Muscle layer of duodenum (tissue), 2 donors: ENCODE results near the gene TFPI.
A peak's percentile ranks its signal among the peaks of the same experiment; 100 is the strongest.

Source experiments
- H3K27ac ChIP-seq: one replicate; pipeline ENCODE4 v1.7.0; 2013; ENCODE audit warnings: mild to moderate bottlenecking, low read length
- H3K27me3 ChIP-seq: one replicate; pipeline ENCODE4 v1.7.0; 2013; ENCODE audit warnings: low read depth, mild to moderate bottlenecking, control low read depth, low read length
- H3K36me3 ChIP-seq, 2 donors: one replicate each; pipeline ENCODE4 v1.7.0; 2013; ENCODE audit warnings: low read length in 2 of 2, control low read depth in 1 of 2, mild to moderate bottlenecking in 1 of 2; ENCODE audit not compliant: insufficient read depth in 2 of 2, control insufficient read depth in 1 of 2
- H3K4me1 ChIP-seq, 2 donors: one replicate each; pipeline ENCODE4 v1.7.0; 2013; ENCODE audit warnings: low read length in 2 of 2, mild to moderate bottlenecking in 2 of 2, control low read depth in 1 of 2, moderate library complexity in 1 of 2; ENCODE audit not compliant: insufficient read depth in 2 of 2, control insufficient read depth in 1 of 2
- H3K4me3 ChIP-seq, 2 donors: one replicate each; pipeline ENCODE4 v1.7.0; 2013; ENCODE audit warnings: low read length in 2 of 2, low read depth in 1 of 2, mild to moderate bottlenecking in 1 of 2
- H3K9me3 ChIP-seq, 2 donors: one replicate each; pipeline ENCODE4 v1.7.0; 2013; ENCODE audit warnings: low read length in 2 of 2, control low read depth in 1 of 2, mild to moderate bottlenecking in 1 of 2; ENCODE audit not compliant: control insufficient read depth in 1 of 2
- donor health status: healthy.

The TFPI gene

DNA sequence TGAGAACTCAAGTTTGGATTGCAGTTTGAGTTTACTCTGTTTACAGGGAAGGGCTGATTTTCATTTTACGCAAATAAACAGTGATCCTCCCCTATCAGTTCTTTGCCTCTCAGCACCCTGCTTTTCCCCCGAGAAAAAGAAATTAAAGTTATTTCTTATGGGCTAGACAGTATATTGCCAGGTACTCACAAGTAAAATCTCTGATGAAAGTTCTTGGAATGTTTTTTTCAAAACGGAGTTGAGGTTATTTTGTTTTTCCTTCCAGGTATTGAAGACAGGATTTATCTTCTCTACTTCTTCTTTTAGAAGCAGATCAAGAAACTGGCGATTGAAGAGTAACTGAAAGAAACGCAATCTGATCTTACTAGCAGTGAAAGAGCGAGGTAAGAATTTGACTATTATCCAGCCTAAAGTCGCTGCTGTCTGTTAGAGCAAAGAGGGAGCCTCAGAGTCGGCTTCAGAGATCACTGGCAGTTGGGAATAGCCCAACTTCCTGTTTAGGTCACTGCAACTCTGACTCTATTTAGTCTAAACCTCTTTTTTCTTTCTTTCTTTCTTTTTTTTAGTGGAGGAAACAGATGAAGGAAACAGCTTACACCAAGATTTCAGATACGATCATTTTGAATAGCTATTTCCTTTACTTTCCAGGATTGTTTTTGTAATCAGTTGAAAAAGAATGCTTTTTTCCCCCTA, at the start of gene TFPI:
Gene TFPI, minus strand, starts transcription at position 425 of the 693 bp plus-strand sequence. CDS start 50,667 bp downstream, outside the sequence.
- Histone ChIP-seq H3K4me1 (peaks cover 3% of the 10 kb centered on the region in 2 donors), H3K4me3 (peak within 1 kb of the TSS; percentile 58 to 80), H3K27me3 (no peaks in the 10 kb centered on the region), H3K36me3 (no peaks in the 10 kb centered on the region), H3K9me3 (no peaks in the 10 kb centered on the region), H3K27ac (peak within 1 kb of the TSS; percentile 88)

GRCh38 chr2:187594801-187595200, 40.6 kb upstream of the TFPI start:
- Histone ChIP-seq H3K9me3 (no peaks in the 10 kb centered on the region), H3K27me3 (no peaks in the 10 kb centered on the region), H3K27ac (no peak overlapping the region), H3K4me1 (no peaks in the 10 kb centered on the region), H3K36me3 (no peaks in the 10 kb centered on the region), H3K4me3 (no peak overlapping the region)

- Histone ChIP-seq H3K4me3 (no peak overlapping the region), H3K36me3 (no peaks in the 10 kb centered on the region), H3K27me3 (no peaks in the 10 kb centered on the region), H3K9me3 (no peaks in the 10 kb centered on the region), H3K4me1 (no peaks in the 10 kb centered on the region), H3K27ac (no peak overlapping the region)
Measured at GRCh38 chr2:187593697-187594096, 39.5 kb upstream of the TFPI start.

- Histone ChIP-seq H3K4me3 (no peak overlapping the region), H3K36me3 (no peaks in the 10 kb centered on the region), H3K9me3 (no peaks in the 10 kb centered on the region), H3K4me1 (no peaks in the 10 kb centered on the region), H3K27ac (no peak overlapping the region), H3K27me3 (no peaks in the 10 kb centered on the region)
Measured at GRCh38 chr2:187593098-187593497, 38.9 kb upstream of the TFPI start.

- H3K4me1 ChIP-seq = no peaks in the 10 kb centered on the region
- no peaks in the 10 kb centered on the region for H3K36me3 ChIP-seq
- no peaks in the 10 kb centered on the region for H3K9me3 ChIP-seq
- no peak overlapping the region for H3K4me3 ChIP-seq
- no peaks in the 10 kb centered on the region for H3K27me3 ChIP-seq
- no peak overlapping the region for H3K27ac ChIP-seq
Measured at GRCh38 chr2:187590175-187590574, 35.9 kb upstream of the TFPI start.

- H3K27ac ChIP-seq = no peak overlapping the region
Measured at GRCh38 chr2:187586011-187586641, 31.9 kb upstream of the TFPI start.

GRCh38 chr2:187581125-187581896, 27.1 kb upstream of the TFPI start:
- Histone ChIP-seq H3K27me3 (no peaks in the 10 kb centered on the region), H3K36me3 (no peaks in the 10 kb centered on the region), H3K27ac (peak overlapping the region; percentile 45), H3K4me1 (peaks cover 0 to 5% of the 10 kb centered on the region in 2 donors), H3K4me3 (peak overlapping the region; percentile 44 to 60), H3K9me3 (no peaks in the 10 kb centered on the region)

More at GRCh38 chr2:187586011-187586641, 31.9 kb upstream of the TFPI start:
- Histone ChIP-seq H3K4me1 (peaks cover 0 to 5% of the 10 kb centered on the region in 2 donors), H3K9me3 (no peaks in the 10 kb centered on the region), H3K36me3 (no peaks in the 10 kb centered on the region), H3K27me3 (no peaks in the 10 kb centered on the region), H3K4me3 (no peak overlapping the region)

DNA sequence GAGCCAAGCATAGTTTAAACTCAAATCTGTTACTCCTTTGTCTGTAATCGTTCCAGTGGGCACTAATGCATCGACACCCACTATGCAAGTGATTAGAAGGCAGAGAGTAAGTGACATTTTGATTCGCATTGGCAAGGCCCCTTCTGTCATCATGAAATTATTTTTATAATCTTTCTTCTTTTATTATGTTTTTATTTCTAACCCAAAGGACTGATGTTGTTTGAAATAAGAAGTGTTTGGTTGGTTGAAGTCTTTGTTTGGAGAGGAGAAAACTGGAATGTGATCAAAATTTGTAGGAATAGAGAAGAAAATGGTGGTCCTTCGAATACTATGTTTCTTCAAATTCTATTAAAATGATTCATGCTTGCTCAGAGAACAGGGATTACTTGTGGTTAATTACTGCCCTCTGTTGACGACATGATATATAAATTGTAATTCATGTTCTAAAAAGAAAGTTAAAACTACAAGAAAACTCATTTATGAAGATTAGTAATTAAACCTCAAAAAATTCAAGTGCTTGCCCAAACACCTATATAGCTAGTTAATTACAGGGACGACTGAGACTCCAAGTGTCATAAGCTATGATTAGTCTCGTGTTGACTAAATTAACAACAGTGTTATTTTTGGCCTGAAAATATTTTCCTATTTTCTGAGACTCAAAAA, 26.4 kb upstream of the TFPI start:
- Histone ChIP-seq H3K27me3 (no peaks in the 10 kb centered on the region), H3K36me3 (no peaks in the 10 kb centered on the region), H3K4me3 (peak overlapping the region; percentile 44 to 60), H3K27ac (peak overlapping the region; percentile 45), H3K4me1 (peaks cover 0 to 5% of the 10 kb centered on the region in 2 donors), H3K9me3 (no peaks in the 10 kb centered on the region)

DNA sequence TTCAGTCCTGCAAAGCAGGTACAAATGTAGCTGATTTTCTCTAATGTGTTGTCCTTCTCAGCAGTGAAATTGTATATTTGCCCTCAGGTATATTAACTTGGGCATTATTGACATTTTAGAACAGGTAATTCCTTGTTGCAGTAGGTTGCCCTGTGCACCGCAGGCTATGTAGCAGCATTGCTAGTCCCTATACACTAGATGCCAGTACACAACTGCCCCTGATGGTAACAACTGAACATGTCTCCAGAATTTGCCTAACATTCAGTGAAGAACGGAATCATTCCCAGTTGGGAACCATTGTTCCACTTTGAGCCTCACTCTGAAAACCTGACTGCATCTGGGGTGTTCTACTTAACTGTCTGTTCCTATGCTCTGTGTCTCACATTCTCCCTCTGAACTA, 23.1 kb upstream of the TFPI start:
- no peak overlapping the region for H3K4me3 ChIP-seq
- no peaks in the 10 kb centered on the region for H3K36me3 ChIP-seq
- H3K27me3 ChIP-seq = no peaks in the 10 kb centered on the region
- H3K27ac ChIP-seq = no peak overlapping the region
- H3K4me1 ChIP-seq = peaks cover 4 to 5% of the 10 kb centered on the region in 2 donors
- H3K9me3 ChIP-seq = no peaks in the 10 kb centered on the region

- no peaks in the 10 kb centered on the region for H3K36me3 ChIP-seq
- no peak overlapping the region for H3K4me3 ChIP-seq
- no peaks in the 10 kb centered on the region for H3K9me3 ChIP-seq
- H3K4me1 ChIP-seq = peaks cover 4 to 5% of the 10 kb centered on the region in 2 donors
- H3K27me3 ChIP-seq = no peaks in the 10 kb centered on the region
- H3K27ac ChIP-seq = no peak overlapping the region
Measured at GRCh38 chr2:187576906-187577305, 22.7 kb upstream of the TFPI start.

DNA sequence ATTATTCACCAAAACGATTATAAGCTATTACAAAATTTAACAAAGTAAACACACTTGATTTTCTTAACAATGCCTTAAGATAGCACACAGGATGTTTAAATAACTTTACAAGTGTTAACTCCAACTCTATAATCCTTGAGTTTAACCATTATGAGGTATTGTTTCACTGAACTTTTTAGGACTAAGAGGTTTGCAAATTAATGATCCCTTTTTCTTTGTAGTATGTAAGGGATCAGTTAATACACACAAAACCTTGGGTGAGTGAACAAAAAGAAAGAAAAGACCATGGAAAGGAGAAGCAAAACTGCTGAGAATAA, 21.5 kb upstream of the TFPI start:
- no peaks in the 10 kb centered on the region for H3K9me3 ChIP-seq
- H3K36me3 ChIP-seq = no peaks in the 10 kb centered on the region
- no peak overlapping the region for H3K4me3 ChIP-seq
- no peaks in the 10 kb centered on the region for H3K27me3 ChIP-seq
- no peak overlapping the region for H3K27ac ChIP-seq
- peaks cover 0 to 4% of the 10 kb centered on the region in 2 donors for H3K4me1 ChIP-seq
